ENCODE results near the gene MYRF. TPM values are rescaled to one million over a fixed set of nuclear protein-coding genes. Genes with fewer than 3 reads are reported as not detected.

Gene MYRF
- total RNA-seq, 1 donor = 0.36 TPM

DNA sequence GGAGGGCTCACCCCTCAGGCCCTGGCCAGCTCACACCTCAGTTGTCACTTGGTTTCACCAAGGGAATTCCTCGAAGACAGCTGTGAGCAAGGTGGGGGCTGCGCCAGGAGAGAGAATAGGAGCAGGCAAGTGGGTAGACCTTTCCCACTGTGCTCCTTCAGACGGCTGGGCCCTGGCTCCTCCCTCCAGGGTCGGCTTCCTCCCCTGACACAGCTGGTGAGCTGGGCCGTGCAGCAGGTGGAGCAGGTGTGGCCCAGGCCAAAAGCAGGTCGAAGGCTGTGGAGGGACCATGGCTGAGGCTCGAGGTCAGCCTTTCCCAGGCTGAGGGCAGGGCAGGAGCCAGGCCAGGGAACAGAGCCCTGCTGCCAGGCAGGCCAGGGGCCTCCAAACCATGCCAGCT, 12.5 kb upstream of the MYRF start:
- no peak for DNase-seq (ENCODE audit: insufficient read length, low spot score, missing footprints)
- Histone ChIP-seq H3K4me2 (ENCODE audit: insufficient read depth, low read length) (no peak overlapping the region), H2AFZ (ENCODE audit: low read length) (no peak overlapping the region), H3K27ac (ENCODE audit: low read depth, low read length) (no peak overlapping the region), H3K36me3 (ENCODE audit: insufficient read depth, low read length) (peaks cover 32% of the 10 kb centered on the region), H3K4me1 (ENCODE audit: insufficient read depth, low read length) (no peaks in the 10 kb centered on the region), H3K79me2 (ENCODE audit: insufficient read depth, low read length) (no peaks in the 10 kb centered on the region), H3K4me3 (ENCODE audit: insufficient read depth, low read length) (no peak overlapping the region), H4K20me1 (ENCODE audit: insufficient read depth, low read length) (no peaks in the 10 kb centered on the region), H3K27me3 (ENCODE audit: insufficient read depth, low read length) (no peaks in the 10 kb centered on the region), H3K9me3 (ENCODE audit: low read depth, low read length) (no peaks in the 10 kb centered on the region)
- TF ChIP-seq CTCF (IDR thresholded peaks at IDR 0.05; ENCODE audit: extremely low read depth, low read depth, low read length) = no peak

DNA sequence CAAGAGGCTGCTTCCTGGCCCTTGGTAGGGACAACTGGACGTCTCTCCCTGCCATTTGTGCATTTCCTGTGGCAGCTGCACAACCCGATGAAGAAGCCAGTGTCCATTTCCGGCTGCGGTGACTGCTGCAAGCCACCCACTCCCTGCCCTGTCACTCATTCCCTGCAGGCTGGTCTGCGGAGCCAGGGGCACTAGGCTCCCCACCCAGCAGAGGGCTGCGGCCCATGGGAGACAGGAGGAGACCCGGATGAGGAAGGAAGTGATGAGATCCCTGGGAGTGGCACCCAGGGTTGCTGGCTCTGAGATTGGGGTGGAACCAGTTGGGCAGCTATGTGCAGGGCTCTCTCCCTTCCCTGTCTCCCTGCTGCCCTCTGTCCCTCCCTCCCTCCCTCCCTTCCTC, 10.0 kb upstream of the MYRF start:
- no peaks in the 10 kb centered on the region for H3K4me1 ChIP-seq (ENCODE audit: insufficient read depth, low read length)
- no peak overlapping the region for H3K27ac ChIP-seq (ENCODE audit: low read depth, low read length)
- TF ChIP-seq CTCF (IDR thresholded peaks at IDR 0.05; ENCODE audit: extremely low read depth, low read depth, low read length) = no peak
- H3K36me3 ChIP-seq (ENCODE audit: insufficient read depth, low read length) = peaks cover 12% of the 10 kb centered on the region
- H2AFZ ChIP-seq (ENCODE audit: low read length) = no peak overlapping the region
- no peaks in the 10 kb centered on the region for H3K9me3 ChIP-seq (ENCODE audit: low read depth, low read length)
- H3K4me3 ChIP-seq (ENCODE audit: insufficient read depth, low read length) = no peak overlapping the region
- no peaks in the 10 kb centered on the region for H3K79me2 ChIP-seq (ENCODE audit: insufficient read depth, low read length)
- H3K27me3 ChIP-seq (ENCODE audit: insufficient read depth, low read length) = no peaks in the 10 kb centered on the region
- no peak overlapping the region for H3K4me2 ChIP-seq (ENCODE audit: insufficient read depth, low read length)
- H4K20me1 ChIP-seq (ENCODE audit: insufficient read depth, low read length) = no peaks in the 10 kb centered on the region
- no peak for DNase-seq (ENCODE audit: insufficient read length, low spot score, missing footprints)

- Histone ChIP-seq H3K27ac (ENCODE audit: low read depth, low read length) (no peak overlapping the region), H3K79me2 (ENCODE audit: insufficient read depth, low read length) (no peaks in the 10 kb centered on the region), H2AFZ (ENCODE audit: low read length) (no peak overlapping the region), H3K9me3 (ENCODE audit: low read depth, low read length) (no peaks in the 10 kb centered on the region), H3K36me3 (ENCODE audit: insufficient read depth, low read length) (peaks cover 7% of the 10 kb centered on the region), H3K4me3 (ENCODE audit: insufficient read depth, low read length) (no peak overlapping the region), H3K27me3 (ENCODE audit: insufficient read depth, low read length) (no peaks in the 10 kb centered on the region), H4K20me1 (ENCODE audit: insufficient read depth, low read length) (no peaks in the 10 kb centered on the region), H3K4me1 (ENCODE audit: insufficient read depth, low read length) (peaks cover 4% of the 10 kb centered on the region), H3K4me2 (ENCODE audit: insufficient read depth, low read length) (no peak overlapping the region)
- DNase-seq (ENCODE audit: insufficient read length, low spot score, missing footprints) = no peak
- TF ChIP-seq CTCF (IDR thresholded peaks at IDR 0.05; ENCODE audit: extremely low read depth, low read depth, low read length) = no peak
Observed at GRCh38 chr11:61743486-61744095, 8.8 kb upstream of the MYRF start.

GRCh38 chr11:61744181-61744580, 8.3 kb upstream of the MYRF start:
- no peak overlapping the region for H3K27ac ChIP-seq (ENCODE audit: low read depth, low read length)
- no peak for DNase-seq (ENCODE audit: insufficient read length, low spot score, missing footprints)
- peaks cover 4% of the 10 kb centered on the region for H3K4me1 ChIP-seq (ENCODE audit: insufficient read depth, low read length)
- no peak overlapping the region for H3K4me3 ChIP-seq (ENCODE audit: insufficient read depth, low read length)
- no peak overlapping the region for H2AFZ ChIP-seq (ENCODE audit: low read length)
- no peak overlapping the region for H3K4me2 ChIP-seq (ENCODE audit: insufficient read depth, low read length)
- no peaks in the 10 kb centered on the region for H4K20me1 ChIP-seq (ENCODE audit: insufficient read depth, low read length)
- H3K79me2 ChIP-seq (ENCODE audit: insufficient read depth, low read length) = no peaks in the 10 kb centered on the region
- H3K27me3 ChIP-seq (ENCODE audit: insufficient read depth, low read length) = no peaks in the 10 kb centered on the region
- H3K9me3 ChIP-seq (ENCODE audit: low read depth, low read length) = no peaks in the 10 kb centered on the region
- peaks cover 7% of the 10 kb centered on the region for H3K36me3 ChIP-seq (ENCODE audit: insufficient read depth, low read length)
- no peak for TF ChIP-seq CTCF (IDR thresholded peaks at IDR 0.05; ENCODE audit: extremely low read depth, low read depth, low read length)

Measured in osteoblast (primary cell).